Omental fat pad (tissue), 4 donors: ENCODE data around the gene CREM. TPM values are rescaled to one million over a fixed set of nuclear protein-coding genes. Genes with fewer than 3 reads are reported as not detected.

Experiments
- ATAC-seq: fragments of 150-250 bp; one replicate; pipeline ENCODE4 v1.9.1; 2016; ENCODE audit warnings: mild to moderate bottlenecking, moderate library complexity; ENCODE audit not compliant: low FRiP score
- DNase-seq: peaks from one replicate; pipeline ENCODE4 v3.0.0-alpha.2; 2019; ENCODE audit warnings: low spot score
- total RNA-seq, 4 donors: library from RNA; depleted of rRNA; stranded (reverse); fragments of >200 nt; gene quantifications; one replicate each; pipeline ENCODE4 v1.1.0, GENCODE V29; 2016
- TF ChIP-seq, protein P1 (sequence below), 3 donors: fragments of 450-650 bp; IDR thresholded peaks; one replicate each; pipeline ENCODE4 v1.5.1; 2016 to 2017; ENCODE audit warnings: antibody characterized with exemption in 3 of 3, mild to moderate bottlenecking in 3 of 3, moderate library complexity in 2 of 3

The CREM gene
- total RNA-seq, 4 donors from 2014 or later, result 43.3 to 159 (median 74.2) TPM

DNA sequence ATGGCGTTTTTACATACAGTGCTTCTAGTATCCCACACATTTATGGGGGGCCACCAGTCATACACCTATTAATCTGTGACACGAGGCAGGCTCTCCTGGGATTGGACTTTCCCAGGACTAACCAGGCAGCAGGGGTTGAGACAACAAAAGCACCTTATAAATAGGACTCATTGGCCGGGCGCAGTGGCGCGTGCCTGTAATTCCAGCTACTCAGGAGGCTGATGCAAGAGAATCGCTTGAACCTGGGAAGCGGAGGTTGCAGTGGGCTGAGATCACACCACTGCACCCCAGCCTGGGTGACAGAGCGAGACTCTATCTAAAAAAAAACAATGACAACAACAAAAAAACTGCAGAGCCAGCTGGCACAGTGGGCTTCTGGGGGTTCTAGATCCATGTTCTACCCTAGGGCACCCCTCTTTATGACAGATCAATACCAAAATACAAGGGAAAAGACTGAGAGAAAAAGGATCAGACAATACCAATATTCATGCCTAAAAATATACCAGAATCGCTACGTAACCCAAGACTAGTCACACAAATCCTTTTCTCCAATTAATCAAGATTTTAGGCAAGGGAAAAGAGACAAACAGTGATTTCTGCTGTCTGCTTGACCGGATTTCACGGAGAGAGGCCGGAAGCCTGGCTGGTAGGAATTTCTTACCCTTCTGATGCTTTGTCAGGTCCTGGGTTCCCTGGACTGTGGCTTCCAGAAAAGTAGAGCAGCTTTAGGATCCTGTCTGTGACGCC is 111.3 kb downstream of the CREM start:
- ATAC-seq (no peak), DNase-seq (no peak)
- TF ChIP-seq, protein P1, sequence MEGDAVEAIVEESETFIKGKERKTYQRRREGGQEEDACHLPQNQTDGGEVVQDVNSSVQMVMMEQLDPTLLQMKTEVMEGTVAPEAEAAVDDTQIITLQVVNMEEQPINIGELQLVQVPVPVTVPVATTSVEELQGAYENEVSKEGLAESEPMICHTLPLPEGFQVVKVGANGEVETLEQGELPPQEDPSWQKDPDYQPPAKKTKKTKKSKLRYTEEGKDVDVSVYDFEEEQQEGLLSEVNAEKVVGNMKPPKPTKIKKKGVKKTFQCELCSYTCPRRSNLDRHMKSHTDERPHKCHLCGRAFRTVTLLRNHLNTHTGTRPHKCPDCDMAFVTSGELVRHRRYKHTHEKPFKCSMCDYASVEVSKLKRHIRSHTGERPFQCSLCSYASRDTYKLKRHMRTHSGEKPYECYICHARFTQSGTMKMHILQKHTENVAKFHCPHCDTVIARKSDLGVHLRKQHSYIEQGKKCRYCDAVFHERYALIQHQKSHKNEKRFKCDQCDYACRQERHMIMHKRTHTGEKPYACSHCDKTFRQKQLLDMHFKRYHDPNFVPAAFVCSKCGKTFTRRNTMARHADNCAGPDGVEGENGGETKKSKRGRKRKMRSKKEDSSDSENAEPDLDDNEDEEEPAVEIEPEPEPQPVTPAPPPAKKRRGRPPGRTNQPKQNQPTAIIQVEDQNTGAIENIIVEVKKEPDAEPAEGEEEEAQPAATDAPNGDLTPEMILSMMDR (IDR thresholded peaks at IDR 0.05), result no peak

DNA sequence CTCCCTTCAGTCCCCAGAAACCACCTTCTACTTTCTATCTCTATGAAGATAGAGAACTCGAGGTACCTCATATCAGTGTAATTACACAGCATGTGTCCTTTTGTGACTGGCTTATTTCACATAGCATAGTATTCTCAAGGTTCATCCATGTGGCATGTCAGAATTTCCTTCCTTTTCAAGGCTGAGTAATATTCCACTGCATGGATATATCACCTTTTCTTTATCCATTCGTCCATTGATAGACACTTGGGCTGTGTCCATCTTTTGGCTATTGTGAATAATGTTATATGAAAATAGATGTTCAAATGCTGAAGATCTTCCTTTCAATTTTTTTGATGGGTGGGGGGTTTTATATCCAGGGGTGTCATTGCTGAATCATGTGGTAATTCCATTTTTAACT is 117.9 kb downstream of the CREM start:
- DNase-seq (no peak), ATAC-seq (no peak)
- TF ChIP-seq, protein P1 (IDR thresholded peaks at IDR 0.05), result no peak

DNA sequence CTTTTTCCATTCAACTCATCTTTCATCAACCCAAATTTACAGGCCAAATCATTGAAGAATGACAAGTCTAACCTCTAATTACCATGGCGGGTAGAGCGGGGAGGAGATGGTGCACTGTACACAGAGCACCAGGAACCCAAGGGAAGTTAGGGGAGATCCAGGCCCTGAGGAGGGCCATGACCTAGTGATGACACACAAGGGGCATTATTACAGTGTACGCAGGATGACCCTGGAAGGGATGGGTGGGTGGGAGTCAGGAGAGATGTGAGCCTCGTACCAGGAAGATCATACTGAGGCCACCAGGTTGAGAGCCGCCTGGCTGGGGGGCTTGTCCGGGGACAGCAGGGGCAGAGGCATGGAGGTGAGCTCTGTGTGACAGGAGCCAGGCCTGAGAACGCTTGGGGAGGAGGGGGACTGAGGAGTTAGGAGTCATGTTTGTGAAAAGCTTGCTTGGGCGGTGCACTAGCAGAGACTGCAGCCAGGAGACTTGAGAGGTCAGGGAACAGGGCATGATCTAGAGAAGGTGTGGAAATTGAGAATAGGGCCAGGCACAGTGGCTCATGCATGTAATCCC is 120.2 kb downstream of the CREM start:
- ATAC-seq, result no peak

DNA sequence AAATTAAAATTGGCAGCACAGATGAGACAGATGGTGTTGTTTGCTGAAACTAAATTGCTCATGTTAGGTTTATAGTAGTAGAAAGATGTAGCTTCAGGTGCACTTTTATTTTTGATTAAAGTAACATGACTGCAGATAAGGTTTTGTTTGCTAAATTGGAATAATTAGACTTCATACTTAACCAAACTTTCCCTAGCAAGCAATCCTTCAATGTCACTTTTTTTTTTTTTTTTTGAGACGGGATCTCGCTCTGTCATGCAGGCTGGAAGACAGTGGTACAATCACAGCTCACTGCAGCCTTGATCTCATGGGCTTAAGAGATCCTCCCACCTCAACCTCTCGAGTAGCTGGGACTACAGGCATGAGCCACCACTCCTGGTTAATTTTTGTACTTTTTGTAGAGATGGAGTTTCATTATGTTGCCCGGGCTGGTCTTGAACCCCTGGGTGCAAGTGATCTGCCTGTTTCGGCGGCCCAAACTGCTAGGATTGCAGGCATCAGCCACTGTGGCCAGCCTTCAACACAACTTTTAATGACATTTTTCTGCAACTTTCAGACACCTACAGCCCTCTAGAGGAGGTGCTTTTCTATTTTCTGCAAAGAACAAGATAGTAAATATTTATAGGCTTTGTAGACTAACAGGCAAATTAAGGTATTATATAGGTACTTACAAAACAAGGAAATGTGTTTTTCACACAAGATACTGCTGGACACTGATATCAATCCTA is 124.9 kb downstream of the CREM start:
- ATAC-seq (no peak), DNase-seq (no peak)
- TF ChIP-seq, protein P1 (IDR thresholded peaks at IDR 0.05), result no peak

More for the DNA sequence above, 120.2 kb downstream of the CREM start:
- DNase-seq, result no peak
- TF ChIP-seq, protein P1 (IDR thresholded peaks at IDR 0.05), result no peak

DNA sequence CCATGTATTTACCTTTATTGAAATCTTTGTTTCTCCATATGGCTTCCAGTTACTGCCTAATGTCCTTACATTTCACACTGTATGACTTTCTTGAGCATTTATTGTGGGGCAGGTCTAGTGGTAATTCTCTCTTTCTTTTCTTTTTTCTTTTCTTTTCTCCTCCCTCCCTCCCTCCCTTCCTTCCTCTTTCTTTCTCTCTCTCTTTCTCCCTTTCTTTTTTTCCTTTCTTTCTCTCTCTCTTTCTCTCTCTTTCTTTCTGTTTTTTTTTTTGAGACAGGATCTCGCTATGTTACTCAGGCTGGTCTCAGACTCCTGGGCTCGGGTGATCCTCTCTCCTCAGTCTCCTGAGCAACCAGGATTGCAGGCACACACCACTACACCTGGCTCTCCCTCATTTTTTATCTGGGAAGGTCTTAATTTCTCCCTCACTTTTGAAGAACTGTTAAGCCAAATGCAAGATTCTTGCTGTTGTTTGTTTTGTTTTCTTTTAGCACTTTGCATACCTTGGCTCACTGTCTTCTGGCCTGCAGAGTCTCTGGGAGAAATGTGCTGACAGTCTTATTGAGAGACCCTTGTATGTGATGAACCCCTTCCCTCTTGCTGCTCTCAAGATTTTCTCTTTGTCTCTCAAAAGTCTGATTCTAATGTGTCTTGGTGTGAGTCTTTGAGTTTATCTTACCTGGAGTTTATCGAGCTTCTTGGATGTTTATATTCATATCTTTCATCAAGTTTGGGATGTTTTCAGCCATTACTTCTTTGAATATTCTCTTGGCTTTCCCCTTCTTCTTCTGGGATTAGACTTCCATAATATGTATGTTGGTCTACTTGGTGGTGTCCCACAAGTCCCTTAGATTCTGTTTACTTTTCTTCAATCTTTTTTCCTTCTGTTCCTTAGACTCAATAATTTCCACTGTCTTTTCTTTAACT is 130.7 kb downstream of the CREM start:
- DNase-seq (no peak), ATAC-seq (no peak)
- TF ChIP-seq, protein P1 (IDR thresholded peaks at IDR 0.05), result no peak

DNA sequence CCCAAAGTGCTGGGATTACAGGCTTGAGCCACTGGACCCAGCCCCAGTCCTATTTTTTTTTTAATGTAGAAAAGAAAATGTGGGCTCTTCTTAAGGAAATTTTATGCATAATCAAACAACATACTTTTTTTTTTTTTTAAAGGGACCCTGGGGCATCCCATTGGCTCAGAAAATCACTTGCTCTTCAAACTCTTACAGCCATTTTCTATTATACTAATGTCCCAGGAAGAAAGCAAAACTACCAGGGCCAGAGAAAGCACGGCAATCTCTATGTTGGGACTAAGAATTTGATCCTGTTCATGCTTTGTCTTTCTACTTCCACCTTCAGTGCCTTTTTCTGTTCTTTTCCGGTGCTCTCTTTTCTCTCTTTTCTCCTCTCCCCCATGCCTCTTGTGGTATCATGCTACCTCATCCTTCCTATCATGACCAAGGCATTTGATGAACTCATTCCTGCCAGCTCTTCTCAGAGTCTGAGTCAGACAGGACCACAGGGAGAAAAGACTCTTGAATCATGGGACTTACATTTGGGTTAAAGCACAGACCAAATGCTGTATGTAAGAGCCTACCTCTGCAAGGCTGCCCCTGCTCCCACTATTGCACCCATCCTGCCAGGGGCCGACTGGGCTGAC is 133.2 kb downstream of the CREM start:
- TF ChIP-seq, protein P1 (IDR thresholded peaks at IDR 0.05), result no peak
- ATAC-seq (peak; percentile 71), DNase-seq (no peak)
